ENCODE results near the gene ZNF652. TPM values are rescaled to one million over a fixed set of nuclear protein-coding genes. Genes with fewer than 3 reads are reported as not detected.

Gene ZNF652
- total and polyA plus RNA-seq, 2 of the 4 experiments (the other 2 are of a cell fraction): 3.6 to 8.8 TPM

DNA sequence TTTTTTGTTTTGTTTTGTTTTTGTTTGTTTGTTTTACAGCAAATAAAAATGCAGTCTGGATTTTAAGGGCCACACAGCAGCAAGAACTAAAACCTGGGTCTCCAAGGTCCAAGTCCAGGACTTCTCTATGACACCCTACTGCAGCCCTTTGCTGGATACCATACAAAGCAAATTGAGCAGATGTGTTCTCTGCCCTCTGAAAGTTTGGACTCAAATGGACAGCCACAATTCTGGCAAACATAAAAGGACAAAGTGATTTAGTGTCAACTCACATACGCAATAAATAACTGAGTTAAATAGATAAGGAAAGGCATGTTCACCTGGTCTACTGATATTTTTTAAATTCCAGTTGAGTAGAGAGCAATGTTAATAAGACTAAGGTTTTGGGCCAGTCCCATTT, 7.7 kb upstream of the ZNF652 start (continued):
- TF ChIP-seq RCOR1 (IDR thresholded peaks at IDR 0.05; ENCODE audit: insufficient replicate concordance, low read length) (no peak), POLR2A (IDR thresholded peaks at IDR 0.05; ENCODE audit: low read depth, low read length) (no peak), CHD1 (IDR thresholded peaks at IDR 0.05; ENCODE audit: low read depth, low read length) (no peak)

- Histone ChIP-seq H3K23ac (ENCODE audit: low read depth, low read length) (no peak overlapping the region), H3K27ac (ENCODE audit: insufficient read depth, low read length) (no peak overlapping the region), H3K79me1 (ENCODE audit: low read depth in 1 of 2, low read length in 2 of 2) (no peaks in the 10 kb centered on the region), H4K5ac (ENCODE audit: low read depth, low read length) (no peak overlapping the region), H2BK120ac (ENCODE audit: low read depth, low read length) (no peak overlapping the region), H3K14ac (replicated peaks; ENCODE audit: low read depth, low read length) (no peak overlapping the region), H3K9me1 (ENCODE audit: insufficient read depth, low read length) (no peaks in the 10 kb centered on the region), H3K36me3 (ENCODE audit: control insufficient read depth, insufficient read depth, low read length) (no peaks in the 10 kb centered on the region), H2BK15ac (ENCODE audit: low read depth, low read length) (no peak overlapping the region), H2BK5ac (ENCODE audit: low read depth, low read length, poor library complexity, severe bottlenecking) (no peak overlapping the region), H3K4me1 (ENCODE audit: control insufficient read depth, insufficient read depth, low read length) (no peaks in the 10 kb centered on the region; the same call in 1 of the 2 replicates), H2BK20ac (ENCODE audit: low read depth, low read length) (no peak overlapping the region), H3K56ac (ENCODE audit: extremely low read depth, insufficient read depth, low read length) (no peak overlapping the region), H3K4ac (ENCODE audit: low read depth, low read length) (no peak overlapping the region), H4K20me1 (ENCODE audit: insufficient read depth, low read length) (no peaks in the 10 kb centered on the region), H2AFZ (replicated peaks; ENCODE audit: low read length, poor library complexity) (no peak overlapping the region), H4K8ac (ENCODE audit: low read depth in 2 of 2, low read length in 2 of 2) (no peak overlapping the region), H3K4me2 (ENCODE audit: low read depth, low read length) (no peak overlapping the region), H3K9me3 (ENCODE audit: control insufficient read depth, insufficient read depth, low read length) (no peaks in the 10 kb centered on the region), H4K91ac (ENCODE audit: insufficient read depth, low read depth, low read length) (no peak overlapping the region), H3K9ac (ENCODE audit: low read depth, low read length) (no peak overlapping the region), H2AK9ac (replicated peaks; ENCODE audit: low read depth, low read length, poor library complexity) (no peak overlapping the region), H2AK5ac (ENCODE audit: low read depth, low read length) (no peak overlapping the region), H3K4me3 (ENCODE audit: insufficient read depth, low read depth, low read length) (no peak overlapping the region), H3K27me3 (ENCODE audit: control insufficient read depth, insufficient read depth, low read length) (no peaks in the 10 kb centered on the region), H3K18ac (ENCODE audit: low read depth, low read length) (no peak overlapping the region)
- WGBS, 2 experiments (ENCODE audit: extremely low coverage in 2 of 2, insufficient read length in 1 of 2): no CpG with 5 or more reads among the region's 1 CpG
- intact Hi-C loops (cut with micrococcal nuclease) (no loop called here), dilution Hi-C loops (cut with HindIII; ENCODE audit: low sequenced_read_pairs, unreplicated experiment) (no loop called here), in situ Hi-C loops (cut with MboI; ENCODE audit: low sequenced_read_pairs) (no loop called here)
- ChIA-PET POLR2A (ENCODE audit: unreplicated experiment) (no interaction called here), CTCF (interaction anchor here (0.7 to 1.0 kb wide), 3 partner anchors 34 to 54 kb away, joined by 3 to 4 read pairs (median 3); no protein-coding TSS in a partner anchor)
- DNase-seq: no peak
- ATAC-seq (ENCODE audit: low read depth): no peak
- TF ChIP-seq NFE2L2 (IDR thresholded peaks at IDR 0.05; ENCODE audit: low read depth, low read length): no peak
- no peak for TF ChIP-seq FOS (IDR thresholded peaks at IDR 0.05; ENCODE audit: low read depth, low read length)
- TF ChIP-seq, protein P1, sequence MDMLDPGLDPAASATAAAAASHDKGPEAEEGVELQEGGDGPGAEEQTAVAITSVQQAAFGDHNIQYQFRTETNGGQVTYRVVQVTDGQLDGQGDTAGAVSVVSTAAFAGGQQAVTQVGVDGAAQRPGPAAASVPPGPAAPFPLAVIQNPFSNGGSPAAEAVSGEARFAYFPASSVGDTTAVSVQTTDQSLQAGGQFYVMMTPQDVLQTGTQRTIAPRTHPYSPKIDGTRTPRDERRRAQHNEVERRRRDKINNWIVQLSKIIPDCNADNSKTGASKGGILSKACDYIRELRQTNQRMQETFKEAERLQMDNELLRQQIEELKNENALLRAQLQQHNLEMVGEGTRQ (IDR thresholded peaks at IDR 0.05; ENCODE audit: low read depth, low read length): no peak
- no peak for TF ChIP-seq RAD21 (IDR thresholded peaks at IDR 0.05; ENCODE audit: low read length)
- TF ChIP-seq MAFK (IDR thresholded peaks at IDR 0.05; ENCODE audit: low read depth, low read length): no peak
- TF ChIP-seq CTCF (conservative IDR thresholded peaks at IDR 0.05; ENCODE audit: low read depth, low read length): no peak
- no peak for TF ChIP-seq CHD1 (IDR thresholded peaks at IDR 0.05; ENCODE audit: low read depth, low read length)
- no peak for TF ChIP-seq MXI1 (IDR thresholded peaks at IDR 0.05; ENCODE audit: borderline replicate concordance, low read depth, low read length)
- no peak for TF ChIP-seq RCOR1 (IDR thresholded peaks at IDR 0.05; ENCODE audit: insufficient replicate concordance, low read length)
- TF ChIP-seq BHLHE40 (IDR thresholded peaks at IDR 0.05; ENCODE audit: low read depth, low read length): no peak
- no peak for TF ChIP-seq SMC3 (IDR thresholded peaks at IDR 0.05; ENCODE audit: low read depth, low read length)
- BruUV-seq (replicated peaks): no TSS peak
Observed at GRCh38 chr17:49369089-49369488, 7.0 kb upstream of the ZNF652 start.

Measured in IMR-90 (cell line).